ENCODE measurements around the gene TNFRSF8.

TNFRSF8 gene

GRCh38 chr1:12147201-12147701, 84.1 kb downstream of the TNFRSF8 start:
- H3K27ac ChIP-seq (ENCODE audit: poor library complexity, severe bottlenecking): no peak overlapping the region
- TF ChIP-seq CTCF (IDR thresholded peaks at IDR 0.05; ENCODE audit: poor library complexity, severe bottlenecking): no peak
- DNase-seq (ENCODE audit: low spot score) (no peak), ATAC-seq (ENCODE audit: low read depth) (no peak)
- no peak overlapping the region for H3K4me3 ChIP-seq (ENCODE audit: severe bottlenecking)
- no peaks in the 10 kb centered on the region for H3K36me3 ChIP-seq (ENCODE audit: low read depth)
- peaks cover 12% of the 10 kb centered on the region for H3K4me1 ChIP-seq (ENCODE audit: insufficient read depth, poor library complexity, severe bottlenecking)
- no peaks in the 10 kb centered on the region for H3K27me3 ChIP-seq (ENCODE audit: insufficient read depth, poor library complexity, severe bottlenecking)
- H3K9me3 ChIP-seq (ENCODE audit: severe bottlenecking): no peaks in the 10 kb centered on the region

GRCh38 chr1:12148160-12148957, 85.3 kb downstream of the TNFRSF8 start:
- Histone ChIP-seq H3K4me3 (ENCODE audit: severe bottlenecking) (no peak overlapping the region), H3K9me3 (ENCODE audit: severe bottlenecking) (no peaks in the 10 kb centered on the region), H3K27ac (ENCODE audit: poor library complexity, severe bottlenecking) (no peak overlapping the region), H3K4me1 (ENCODE audit: insufficient read depth, poor library complexity, severe bottlenecking) (peaks cover 8% of the 10 kb centered on the region), H3K27me3 (ENCODE audit: insufficient read depth, poor library complexity, severe bottlenecking) (no peaks in the 10 kb centered on the region), H3K36me3 (ENCODE audit: low read depth) (no peaks in the 10 kb centered on the region)
- ATAC-seq (ENCODE audit: low read depth): no peak
- TF ChIP-seq CTCF (IDR thresholded peaks at IDR 0.05; ENCODE audit: poor library complexity, severe bottlenecking): no peak
- no peak for DNase-seq (ENCODE audit: low spot score)

GRCh38 chr1:12148958-12149790, 86.1 kb downstream of the TNFRSF8 start:
- no peak for ATAC-seq (ENCODE audit: low read depth)
- Histone ChIP-seq H3K27me3 (ENCODE audit: insufficient read depth, poor library complexity, severe bottlenecking) (no peaks in the 10 kb centered on the region), H3K9me3 (ENCODE audit: severe bottlenecking) (no peaks in the 10 kb centered on the region), H3K4me3 (ENCODE audit: severe bottlenecking) (no peak overlapping the region), H3K27ac (ENCODE audit: poor library complexity, severe bottlenecking) (no peak overlapping the region), H3K4me1 (ENCODE audit: insufficient read depth, poor library complexity, severe bottlenecking) (peaks cover 2% of the 10 kb centered on the region), H3K36me3 (ENCODE audit: low read depth) (no peaks in the 10 kb centered on the region)
- DNase-seq (ENCODE audit: low spot score): no peak
- TF ChIP-seq CTCF (IDR thresholded peaks at IDR 0.05; ENCODE audit: poor library complexity, severe bottlenecking): no peak

GRCh38 chr1:12149791-12150175, 86.7 kb downstream of the TNFRSF8 start:
- Histone ChIP-seq H3K36me3 (ENCODE audit: low read depth) (no peaks in the 10 kb centered on the region), H3K4me1 (ENCODE audit: insufficient read depth, poor library complexity, severe bottlenecking) (no peaks in the 10 kb centered on the region), H3K9me3 (ENCODE audit: severe bottlenecking) (no peaks in the 10 kb centered on the region), H3K4me3 (ENCODE audit: severe bottlenecking) (no peak overlapping the region), H3K27ac (ENCODE audit: poor library complexity, severe bottlenecking) (no peak overlapping the region), H3K27me3 (ENCODE audit: insufficient read depth, poor library complexity, severe bottlenecking) (no peaks in the 10 kb centered on the region)
- no peak for TF ChIP-seq CTCF (IDR thresholded peaks at IDR 0.05; ENCODE audit: poor library complexity, severe bottlenecking)
- DNase-seq (ENCODE audit: low spot score) (no peak), ATAC-seq (ENCODE audit: low read depth) (no peak)

All from RWPE2 (cell line).